Lung microvascular endothelial cell (primary cell): Measurements from ENCODE around the gene SLC20A1. TPM values are rescaled to one million over a fixed set of nuclear protein-coding genes. Genes with fewer than 3 reads are reported as not detected.
A peak's percentile ranks its signal among the peaks of the same experiment; 100 is the strongest.
"Not testable (repeated sequence)": the region's sequence is repeated elsewhere in the genome, so short reads cannot be mapped to it uniquely, and the experiment has no call there.

Source experiments
- DNase-seq, 2 donors: peaks; one replicate each; pipeline versions ENCODE4 v3.0.0 to v3.0.0-alpha.2; 2010; ENCODE audit warnings: low read depth in 2 of 2
- total RNA-seq: library from RNA; depleted of rRNA; stranded (reverse); fragments of >200 nt; gene quantifications from 2 replicates; pipeline ENCODE4 v1.2.1, GENCODE V29; 2014

Gene SLC20A1
- total RNA-seq, 1 donor from 2014 or later: 12.9 TPM

- no peak for DNase-seq
These were observed 36.4 kb downstream of the SLC20A1 start for GRCh38 chr2:112682101-112682500.

DNA sequence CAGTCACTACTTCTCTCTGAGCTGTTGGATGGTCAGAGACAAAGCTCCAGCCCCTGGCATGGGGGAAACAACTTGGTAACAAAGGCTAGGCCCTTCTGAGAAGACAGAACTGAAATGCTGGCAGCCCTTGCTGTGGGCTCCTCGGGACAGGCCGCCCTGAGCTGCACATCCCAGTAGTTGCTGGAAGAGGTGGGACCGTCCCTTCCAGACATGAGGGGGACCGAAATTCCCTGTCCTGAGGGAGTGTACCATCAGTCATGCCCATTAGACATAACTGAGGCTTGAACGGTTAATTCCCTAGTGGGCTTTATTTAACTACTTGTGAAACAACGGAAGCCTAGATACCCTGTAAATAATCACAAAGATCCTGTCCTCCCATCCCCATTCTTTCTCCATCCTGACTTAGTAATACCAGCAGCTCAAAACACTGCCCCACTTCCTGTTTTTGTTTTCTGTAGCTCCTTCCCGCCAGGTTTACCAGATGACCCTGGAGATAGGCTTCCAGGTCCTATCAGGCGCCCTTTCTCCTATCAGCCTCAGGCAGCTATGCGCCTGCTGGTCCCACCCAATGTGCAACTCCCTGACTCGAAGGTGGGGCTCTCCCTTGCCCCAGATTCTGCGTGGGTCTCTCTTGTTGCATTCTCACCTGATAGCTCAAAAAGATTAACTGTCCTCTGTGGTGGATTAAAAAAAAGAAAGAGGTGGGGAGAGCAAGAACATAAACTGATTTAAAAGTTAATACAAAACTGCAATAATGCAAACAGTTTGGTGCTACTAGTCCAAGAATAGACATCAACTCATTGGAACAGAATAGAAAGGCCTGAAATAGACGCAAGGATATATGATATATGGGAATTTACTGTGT is 38.0 kb downstream of the SLC20A1 start:
- DNase-seq: no peak

- DNase-seq: no peak
These were observed 38.7 kb downstream of the SLC20A1 start for GRCh38 chr2:112684415-112684775.

- DNase-seq: no peak
These were observed 39.6 kb downstream of the SLC20A1 start for GRCh38 chr2:112685271-112685884.

- no peak for DNase-seq
These were observed 40.8 kb downstream of the SLC20A1 start for GRCh38 chr2:112686348-112687217.

DNA sequence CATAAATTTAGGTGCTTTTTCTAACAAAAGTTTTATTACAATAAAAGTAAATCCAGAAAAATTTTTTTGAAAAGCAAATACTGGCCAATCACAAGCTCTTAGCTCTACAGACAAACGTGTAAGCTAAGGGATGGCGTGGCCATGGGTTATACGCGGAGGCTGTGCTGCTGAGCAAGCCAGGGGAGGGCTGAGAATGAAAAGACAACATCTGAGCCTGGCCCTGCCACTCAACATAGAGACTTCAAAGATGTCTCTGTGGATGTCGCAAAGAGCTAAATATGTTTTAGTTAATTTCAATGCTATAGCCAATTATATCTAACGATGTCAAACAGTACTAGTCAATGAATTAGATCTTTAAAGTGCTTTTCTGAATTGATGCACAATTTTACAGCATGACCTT is 41.8 kb downstream of the SLC20A1 start:
- no peak for DNase-seq

GRCh38 chr2:112688086-112688880 is 42.5 kb downstream of the SLC20A1 start:
- peak in 1 of 2 donors; percentile 60 for DNase-seq

GRCh38 chr2:112690853-112691401 is 45.2 kb downstream of the SLC20A1 start:
- DNase-seq: peak; percentile 70 to 77

GRCh38 chr2:112691881-112692281 is 46.1 kb downstream of the SLC20A1 start:
- peak in 1 of 2 donors; percentile 27 for DNase-seq

- DNase-seq: peak; percentile 11 to 94
These were observed 46.8 kb downstream of the SLC20A1 start for GRCh38 chr2:112692495-112692911.

DNA sequence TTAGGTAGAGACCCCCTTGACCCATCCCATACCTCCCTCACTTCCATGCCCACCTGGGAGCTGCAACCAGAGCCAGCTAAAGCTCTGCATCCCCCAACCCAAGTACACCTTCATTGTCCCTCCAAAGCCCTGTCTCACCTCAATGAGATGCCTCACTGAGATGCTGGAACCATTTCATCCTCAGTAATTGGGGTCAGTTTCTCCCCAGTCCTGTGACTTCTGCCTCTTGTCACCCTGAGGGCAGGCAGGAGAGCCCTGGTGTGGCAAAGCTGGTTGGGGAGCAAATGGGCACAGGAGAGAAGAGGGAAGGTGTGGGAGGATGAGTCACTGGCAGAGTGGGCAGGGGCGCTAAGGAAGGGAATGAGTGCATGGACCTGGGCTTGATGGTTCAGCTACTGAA is 47.2 kb downstream of the SLC20A1 start:
- no peak for DNase-seq

DNA sequence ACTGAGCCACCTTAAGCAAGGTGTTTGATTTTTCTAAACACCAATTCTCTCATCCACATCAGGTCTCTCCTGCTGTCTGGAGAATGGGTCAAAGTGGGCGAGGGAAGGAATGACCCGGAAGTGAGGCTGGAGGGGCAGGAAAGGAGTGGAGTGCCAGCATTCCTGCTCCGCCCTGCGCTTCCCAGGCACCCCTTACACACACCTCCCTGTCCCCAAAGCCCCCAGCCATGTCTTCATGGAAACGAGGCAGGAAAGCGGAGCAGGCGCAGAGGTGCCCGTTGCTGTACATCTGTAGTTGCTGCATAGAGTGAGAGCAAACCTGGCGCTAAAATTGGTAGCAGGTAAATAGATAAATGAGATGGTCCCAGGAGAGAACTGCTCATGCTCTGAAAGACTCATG is 47.9 kb downstream of the SLC20A1 start:
- DNase-seq: no peak

- no peak for DNase-seq
These were observed 48.4 kb downstream of the SLC20A1 start for GRCh38 chr2:112694182-112694581.

DNA sequence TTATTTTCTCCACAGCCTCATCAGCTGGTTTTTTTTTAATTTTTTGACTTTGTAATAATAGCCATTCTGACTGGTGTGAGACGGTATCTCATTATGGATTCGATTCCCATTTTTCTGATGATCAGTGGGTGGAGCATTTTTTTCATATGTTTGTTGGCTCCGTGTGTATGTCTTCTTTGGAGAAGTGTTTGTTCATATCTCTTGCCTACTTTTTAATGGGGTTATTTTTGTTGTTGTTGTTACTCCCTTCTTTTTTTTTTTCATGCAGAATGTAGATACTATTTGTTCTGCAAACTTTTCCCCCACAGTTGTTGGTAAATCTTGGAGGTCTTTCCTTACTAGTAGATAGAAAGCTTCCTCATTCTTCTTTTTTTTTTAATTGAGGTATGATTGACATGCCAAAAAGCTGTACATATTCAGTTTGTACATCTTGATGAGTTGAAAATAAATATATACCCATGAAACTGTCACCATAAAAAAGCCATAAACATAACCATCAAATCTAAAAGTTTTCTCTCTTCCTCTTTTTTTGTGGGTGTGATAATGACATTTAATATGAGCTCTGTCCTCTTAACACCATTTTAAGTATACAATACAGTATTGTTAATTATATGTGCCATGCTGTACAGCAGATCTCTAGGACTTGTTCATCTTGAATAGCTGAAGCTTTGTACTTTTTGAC is 53.2 kb downstream of the SLC20A1 start:
- no peak for DNase-seq

DNA sequence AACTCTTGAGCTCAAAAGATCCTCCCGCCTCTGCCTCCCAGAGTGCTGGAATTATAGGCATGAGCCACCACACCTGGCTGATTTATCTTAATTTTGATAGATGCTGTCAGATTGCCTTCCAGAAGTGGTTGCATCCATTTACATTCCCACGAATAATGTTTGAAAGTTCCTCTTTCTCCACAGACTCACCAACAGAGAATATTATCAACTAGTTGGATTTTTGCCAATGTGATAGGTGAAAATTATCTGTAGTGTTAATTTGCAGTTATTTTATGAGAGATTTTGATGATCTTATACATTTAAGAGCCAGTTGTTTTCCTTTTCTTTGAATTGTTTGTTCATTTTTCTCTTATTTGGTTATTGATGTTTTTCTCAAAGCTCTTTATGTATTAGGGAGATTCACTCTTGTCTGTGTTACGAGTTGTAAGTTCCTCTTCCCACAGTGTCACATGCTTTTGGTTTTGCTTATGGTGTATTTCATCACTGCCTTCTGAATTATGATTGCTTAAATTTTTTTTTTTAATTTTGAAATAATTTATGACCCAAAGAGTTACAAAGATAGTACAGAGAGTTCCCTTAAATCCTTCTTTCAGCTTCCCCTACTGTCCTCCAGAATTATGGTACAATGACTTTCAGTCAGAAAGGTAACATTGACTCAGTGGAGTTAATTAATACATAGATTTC is 54.4 kb downstream of the SLC20A1 start:
- DNase-seq: no peak

DNA sequence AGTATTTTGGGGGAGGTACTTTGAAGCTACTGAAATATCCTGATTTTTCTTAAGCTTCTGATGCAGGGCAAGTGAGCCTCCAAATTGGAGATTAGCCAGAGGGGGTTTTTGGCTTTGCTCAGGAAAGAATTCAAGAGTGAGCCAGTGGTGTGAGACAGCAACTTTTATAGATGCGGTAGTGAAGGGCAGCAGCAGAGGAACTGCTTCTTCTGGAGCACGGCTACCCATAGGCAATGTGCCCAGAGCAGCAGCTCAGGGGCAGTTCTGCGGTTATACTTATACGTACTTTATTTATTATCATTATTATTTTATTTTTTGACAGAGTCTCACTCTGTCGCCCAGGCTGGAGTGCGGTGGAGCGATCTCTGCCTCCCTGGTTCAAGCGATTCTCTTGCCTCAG is 55.3 kb downstream of the SLC20A1 start:
- DNase-seq: no peak

DNA sequence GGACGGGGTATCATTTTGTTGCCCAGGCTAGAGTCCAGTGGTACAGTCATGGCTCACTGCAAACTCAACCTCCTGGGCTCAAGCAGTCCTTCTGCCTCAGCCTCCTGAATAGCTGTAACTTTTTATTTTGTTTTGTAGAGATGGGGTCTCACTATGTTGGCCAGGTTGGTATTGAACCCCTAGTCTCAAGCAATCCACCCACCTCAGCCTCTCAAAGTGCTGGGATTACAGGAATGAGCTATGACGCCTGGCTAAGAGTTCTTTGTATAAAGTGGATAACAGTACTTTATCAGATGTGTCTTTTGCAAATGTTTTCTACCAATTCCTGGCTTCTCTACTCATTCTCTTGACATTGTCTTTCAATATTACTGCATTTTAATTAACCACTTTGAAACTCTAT is 57.9 kb downstream of the SLC20A1 start:
- DNase-seq: no peak

- DNase-seq: no peak
These were observed 59.8 kb downstream of the SLC20A1 start for GRCh38 chr2:112705575-112705974.

DNA sequence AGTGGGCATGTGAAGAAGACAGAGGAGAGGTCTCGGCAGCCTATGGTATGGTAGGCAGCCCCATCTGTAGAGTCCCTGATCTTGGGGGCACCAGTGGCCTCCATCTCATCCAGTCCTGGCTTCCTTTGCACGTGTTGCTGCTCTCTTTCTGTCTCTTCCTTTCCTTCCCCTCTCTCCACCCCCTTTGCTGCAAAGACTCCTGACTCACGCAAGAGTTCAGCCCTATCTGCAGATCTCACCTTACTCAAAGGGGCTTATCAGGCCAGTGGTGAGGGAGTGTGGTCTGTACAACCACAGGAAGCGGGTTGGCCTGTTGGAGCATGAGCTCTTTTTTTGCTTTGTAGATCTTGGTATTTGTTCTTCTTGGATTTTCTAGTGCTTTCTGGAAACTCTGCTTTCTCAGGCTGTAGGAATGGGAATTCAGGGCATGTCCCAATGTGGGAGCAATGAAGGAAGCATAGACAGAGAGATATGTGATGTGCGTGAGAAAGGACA is 60.5 kb downstream of the SLC20A1 start:
- DNase-seq: no peak

- DNase-seq: not testable (repeated sequence)
These were observed 61.2 kb downstream of the SLC20A1 start for GRCh38 chr2:112706947-112707346.
